ENCODE measurements around the gene PERM1.

PERM1 gene

GRCh38 chr1:962381-963300, 19.3 kb downstream of the PERM1 start:
- H3K4me1 ChIP-seq (ENCODE audit: control insufficient read depth, insufficient read depth, low read length), result peaks cover 25% of the 10 kb centered on the region

GRCh38 chr1:961132-961669, 20.7 kb downstream of the PERM1 start:
- H3K4me1 ChIP-seq (ENCODE audit: control insufficient read depth, insufficient read depth, low read length), result peaks cover 21% of the 10 kb centered on the region
- no peaks in the 10 kb centered on the region for H3K27me3 ChIP-seq (ENCODE audit: control insufficient read depth, insufficient read depth, low read length)
- no peak overlapping the region for H3K4me3 ChIP-seq (ENCODE audit: low read length)
- no peak overlapping the region for H3K9ac ChIP-seq (ENCODE audit: low read length)
- peaks cover 4% of the 10 kb centered on the region for H3K36me3 ChIP-seq (ENCODE audit: control insufficient read depth, insufficient read depth, low read length)
- H3K9me3 ChIP-seq (ENCODE audit: control insufficient read depth, low read length), result no peaks in the 10 kb centered on the region

More at GRCh38 chr1:962381-963300, 19.3 kb downstream of the PERM1 start:
- Histone ChIP-seq H3K9me3 (ENCODE audit: control insufficient read depth, low read length) (no peaks in the 10 kb centered on the region), H3K36me3 (ENCODE audit: control insufficient read depth, insufficient read depth, low read length) (no peaks in the 10 kb centered on the region), H3K4me3 (ENCODE audit: low read length) (no peak overlapping the region), H3K27me3 (ENCODE audit: control insufficient read depth, insufficient read depth, low read length) (peaks cover under 1% of the 10 kb centered on the region), H3K9ac (ENCODE audit: low read length) (no peak overlapping the region)

- Histone ChIP-seq H3K36me3 (ENCODE audit: control insufficient read depth, insufficient read depth, low read length) (peaks cover 10% of the 10 kb centered on the region), H3K9ac (ENCODE audit: low read length) (peak within 1 kb of the TSS; percentile 39), H3K4me3 (ENCODE audit: low read length) (no peak within 1 kb of the TSS), H3K4me1 (ENCODE audit: control insufficient read depth, insufficient read depth, low read length) (peaks cover 15% of the 10 kb centered on the region), H3K9me3 (ENCODE audit: control insufficient read depth, low read length) (no peaks in the 10 kb centered on the region), H3K27me3 (ENCODE audit: control insufficient read depth, insufficient read depth, low read length) (no peaks in the 10 kb centered on the region)
These were observed 21.3 kb downstream of the PERM1 start, which contains the start of gene KLHL17 for GRCh38 chr1:960363-961131. Gene KLHL17 (plus strand): TSS chr1:960584. CDS start chr1:960694, 110 bp downstream.

- peak overlapping the region; percentile 39 for H3K9ac ChIP-seq (ENCODE audit: low read length)
- H3K36me3 ChIP-seq (ENCODE audit: control insufficient read depth, insufficient read depth, low read length), result peaks cover 12% of the 10 kb centered on the region
- H3K9me3 ChIP-seq (ENCODE audit: control insufficient read depth, low read length), result no peaks in the 10 kb centered on the region
- H3K4me1 ChIP-seq (ENCODE audit: control insufficient read depth, insufficient read depth, low read length), result peaks cover 14% of the 10 kb centered on the region
- no peaks in the 10 kb centered on the region for H3K27me3 ChIP-seq (ENCODE audit: control insufficient read depth, insufficient read depth, low read length)
- no peak overlapping the region for H3K4me3 ChIP-seq (ENCODE audit: low read length)
These were observed 22.0 kb downstream of the PERM1 start for GRCh38 chr1:959731-960362.

GRCh38 chr1:958823-959730, 22.8 kb downstream of the PERM1 start, which contains the start of gene NOC2L:
Gene NOC2L (minus strand): TSS chr1:959256. CDS start chr1:959240, 16 bp downstream.
- Histone ChIP-seq H3K4me1 (ENCODE audit: control insufficient read depth, insufficient read depth, low read length) (peaks cover 14% of the 10 kb centered on the region), H3K36me3 (ENCODE audit: control insufficient read depth, insufficient read depth, low read length) (peaks cover 12% of the 10 kb centered on the region), H3K9ac (ENCODE audit: low read length) (peak within 1 kb of the TSS; percentile 82), H3K4me3 (ENCODE audit: low read length) (peak within 1 kb of the TSS; percentile 86), H3K27me3 (ENCODE audit: control insufficient read depth, insufficient read depth, low read length) (no peaks in the 10 kb centered on the region), H3K9me3 (ENCODE audit: control insufficient read depth, low read length) (no peaks in the 10 kb centered on the region)

- Histone ChIP-seq H3K4me3 (ENCODE audit: low read length) (no peak overlapping the region), H3K27me3 (ENCODE audit: control insufficient read depth, insufficient read depth, low read length) (no peaks in the 10 kb centered on the region), H3K9me3 (ENCODE audit: control insufficient read depth, low read length) (no peaks in the 10 kb centered on the region), H3K36me3 (ENCODE audit: control insufficient read depth, insufficient read depth, low read length) (peaks cover 12% of the 10 kb centered on the region), H3K9ac (ENCODE audit: low read length) (no peak overlapping the region), H3K4me1 (ENCODE audit: control insufficient read depth, insufficient read depth, low read length) (peaks cover 14% of the 10 kb centered on the region)
These were observed 25.3 kb downstream of the PERM1 start for GRCh38 chr1:956636-957035.

- H3K9ac ChIP-seq (ENCODE audit: low read length), result no peak overlapping the region
- peaks cover 12% of the 10 kb centered on the region for H3K36me3 ChIP-seq (ENCODE audit: control insufficient read depth, insufficient read depth, low read length)
- no peak overlapping the region for H3K4me3 ChIP-seq (ENCODE audit: low read length)
- H3K4me1 ChIP-seq (ENCODE audit: control insufficient read depth, insufficient read depth, low read length), result peaks cover 10% of the 10 kb centered on the region
- no peaks in the 10 kb centered on the region for H3K9me3 ChIP-seq (ENCODE audit: control insufficient read depth, low read length)
- no peaks in the 10 kb centered on the region for H3K27me3 ChIP-seq (ENCODE audit: control insufficient read depth, insufficient read depth, low read length)
These were observed 26.4 kb downstream of the PERM1 start for GRCh38 chr1:955474-955873.

- H3K9ac ChIP-seq (ENCODE audit: low read length), result no peak overlapping the region
- no peak overlapping the region for H3K4me3 ChIP-seq (ENCODE audit: low read length)
- H3K27me3 ChIP-seq (ENCODE audit: control insufficient read depth, insufficient read depth, low read length), result no peaks in the 10 kb centered on the region
- peaks cover 15% of the 10 kb centered on the region for H3K36me3 ChIP-seq (ENCODE audit: control insufficient read depth, insufficient read depth, low read length)
- no peaks in the 10 kb centered on the region for H3K9me3 ChIP-seq (ENCODE audit: control insufficient read depth, low read length)
- H3K4me1 ChIP-seq (ENCODE audit: control insufficient read depth, insufficient read depth, low read length), result peaks cover 7% of the 10 kb centered on the region
These were observed 27.0 kb downstream of the PERM1 start for GRCh38 chr1:954927-955326.

GRCh38 chr1:953524-954320, 28.2 kb downstream of the PERM1 start:
- H3K4me3 ChIP-seq (ENCODE audit: low read length), result no peak overlapping the region
- no peaks in the 10 kb centered on the region for H3K27me3 ChIP-seq (ENCODE audit: control insufficient read depth, insufficient read depth, low read length)
- H3K9ac ChIP-seq (ENCODE audit: low read length), result no peak overlapping the region
- no peaks in the 10 kb centered on the region for H3K9me3 ChIP-seq (ENCODE audit: control insufficient read depth, low read length)
- peaks cover 15% of the 10 kb centered on the region for H3K36me3 ChIP-seq (ENCODE audit: control insufficient read depth, insufficient read depth, low read length)
- H3K4me1 ChIP-seq (ENCODE audit: control insufficient read depth, insufficient read depth, low read length), result peaks cover 7% of the 10 kb centered on the region

- Histone ChIP-seq H3K27me3 (ENCODE audit: control insufficient read depth, insufficient read depth, low read length) (no peaks in the 10 kb centered on the region), H3K9ac (ENCODE audit: low read length) (no peak overlapping the region), H3K9me3 (ENCODE audit: control insufficient read depth, low read length) (no peaks in the 10 kb centered on the region), H3K4me1 (ENCODE audit: control insufficient read depth, insufficient read depth, low read length) (peaks cover 3% of the 10 kb centered on the region), H3K36me3 (ENCODE audit: control insufficient read depth, insufficient read depth, low read length) (peaks cover 19% of the 10 kb centered on the region), H3K4me3 (ENCODE audit: low read length) (no peak overlapping the region)
These were observed 29.3 kb downstream of the PERM1 start for GRCh38 chr1:952603-953002.

Data from mucosa of stomach (tissue), 1 donor.